AG04449 (cell line): ENCODE results near the gene CALHM4.
A peak's percentile ranks its signal among the peaks of the same experiment; 100 is the strongest.

Experiments used
- CTCF ChIA-PET: fragments of 350-600 bp; formaldehyde crosslinking; extraction: SDS; loops from one replicate; lab custom pipeline; 2021; ENCODE audit warnings: antibody characterized with exemption; lab: Yijun Ruan, JAX
- POLR2A ChIA-PET: fragments of 400-600, 350-600 bp; formaldehyde crosslinking; extraction: SDS; loops from one replicate; lab custom pipeline; 2020; ENCODE audit warnings: antibody characterized with exemption, inconsistent platforms; lab: Yijun Ruan, JAX
- DNase-seq: peaks from one replicate; pipeline ENCODE4 v3.0.0-alpha.2; 2010; ENCODE audit warnings: low read depth, low spot score
- H3K4me3 ChIP-seq: 2 replicates; pipeline ENCODE4 v1.5.1; 2011; ENCODE audit warnings: low read depth, mild to moderate bottlenecking, control low read depth, low read length
- CTCF ChIP-seq: IDR thresholded peaks from one replicate; pipeline ENCODE4 v1.5.1; 2011; ENCODE audit warnings: mild to moderate bottlenecking, moderate library complexity, low read length, control low read depth, inconsistent platforms; ENCODE audit not compliant: insufficient read depth; ENCODE audit errors: missing control alignments

The CALHM4 gene

GRCh38 chr6:116557893-116558292, 4.3 kb downstream of the CALHM4 start:
- no peak for TF ChIP-seq CTCF
- ChIA-PET POLR2A (interaction anchor here (1.1 kb wide), 2 partner anchors 13 to 24 kb away, joined by 3 to 5 read pairs; partner anchors contain the start of gene RWDD1), CTCF (interaction anchor here (1.5 to 11.6 kb wide), 8 partner anchors 9 to 341 kb away, joined by 3 to 188 read pairs (median 82); partner anchors contain the start of genes CALHM5, RWDD1 and TRAPPC3L)
- DNase-seq, result peak; percentile 87
- H3K4me3 ChIP-seq, result no peak overlapping the region

GRCh38 chr6:116560130-116560529, 6.6 kb downstream of the CALHM4 start:
- H3K4me3 ChIP-seq, result no peak overlapping the region
- DNase-seq, result no peak
- ChIA-PET POLR2A (no interaction called here), CTCF (interaction anchor here (0.7 to 11.6 kb wide), 29 partner anchors 9 to 347 kb away, joined by 3 to 188 read pairs (median 6); partner anchors contain the start of genes CALHM5, RWDD1 and TRAPPC3L)
- no peak for TF ChIP-seq CTCF

- peak; percentile 70 for TF ChIP-seq CTCF
- ChIA-PET POLR2A (interaction anchor here (1.1 kb wide), 1 partner anchor 10 kb away, joined by 4 read pairs; the partner anchor contains the start of gene RWDD1), CTCF (interaction anchor here (0.6 to 11.6 kb wide), 51 partner anchors 8 to 446 kb away, joined by 3 to 188 read pairs (median 6); partner anchors contain the start of genes CALHM4, CALHM5, DSE and RWDD1)
- no peak for DNase-seq
- no peak overlapping the region for H3K4me3 ChIP-seq
These were observed 7.9 kb downstream of the CALHM4 start for GRCh38 chr6:116561377-116562018.

- no peak for TF ChIP-seq CTCF
- no peak overlapping the region for H3K4me3 ChIP-seq
- ChIA-PET POLR2A (no interaction called here), CTCF (interaction anchor here (0.6 to 11.6 kb wide), 25 partner anchors 8 to 345 kb away, joined by 3 to 188 read pairs (median 8); partner anchors contain the start of genes CALHM4, CALHM5 and RWDD1)
- DNase-seq, result no peak
These were observed 8.5 kb downstream of the CALHM4 start for GRCh38 chr6:116562019-116562403.

- no peak for DNase-seq
- H3K4me3 ChIP-seq, result no peak overlapping the region
- no peak for TF ChIP-seq CTCF
- ChIA-PET POLR2A (interaction anchor here (1.0 kb wide), 2 partner anchors 191 to 283 kb away, joined by 3 to 4 read pairs; partner anchors contain the start of gene TSPYL1), CTCF (interaction anchor here (0.6 to 11.6 kb wide), 32 partner anchors 8 to 345 kb away, joined by 3 to 188 read pairs (median 6); partner anchors contain the start of genes CALHM4, CALHM5, RWDD1 and TRAPPC3L)
These were observed 9.1 kb downstream of the CALHM4 start for GRCh38 chr6:116562614-116563013.

- no peak overlapping the region for H3K4me3 ChIP-seq
- ChIA-PET POLR2A (interaction anchor here (1.0 kb wide), 1 partner anchor 284 kb away, joined by 3 read pairs; the partner anchor contains the start of gene TSPYL1), CTCF (interaction anchor here (0.8 to 11.6 kb wide), 25 partner anchors 10 to 349 kb away, joined by 3 to 188 read pairs (median 6); partner anchors contain the start of genes CALHM4, CALHM5, RSPH4A and TRAPPC3L)
- no peak for DNase-seq
- TF ChIP-seq CTCF, result no peak
These were observed 10.3 kb downstream of the CALHM4 start for GRCh38 chr6:116563830-116564229.
